Fibroblast of lung (primary cell): ENCODE data around the gene RPS15.

Experiments
- EZH2 ChIP-seq: IDR thresholded peaks from 2 replicates; pipeline ENCODE4 v1.5.1; 2012; ENCODE audit warnings: low read length, control low read depth, mild to moderate bottlenecking; ENCODE audit errors: missing control alignments
- TF ChIP-seq, protein P1 (sequence below), 2 donors: IDR thresholded peaks in 1 of 2; conservative IDR thresholded peaks in 1 of 2; 1 replicate in 1 of 2; 2 replicates in 1 of 2; pipeline ENCODE4 v1.5.1; 2011 to 2012; ENCODE audit warnings: low read length in 2 of 2, control low read depth in 1 of 2, inconsistent platforms in 1 of 2, low read depth in 1 of 2, mild to moderate bottlenecking in 1 of 2

DNA sequence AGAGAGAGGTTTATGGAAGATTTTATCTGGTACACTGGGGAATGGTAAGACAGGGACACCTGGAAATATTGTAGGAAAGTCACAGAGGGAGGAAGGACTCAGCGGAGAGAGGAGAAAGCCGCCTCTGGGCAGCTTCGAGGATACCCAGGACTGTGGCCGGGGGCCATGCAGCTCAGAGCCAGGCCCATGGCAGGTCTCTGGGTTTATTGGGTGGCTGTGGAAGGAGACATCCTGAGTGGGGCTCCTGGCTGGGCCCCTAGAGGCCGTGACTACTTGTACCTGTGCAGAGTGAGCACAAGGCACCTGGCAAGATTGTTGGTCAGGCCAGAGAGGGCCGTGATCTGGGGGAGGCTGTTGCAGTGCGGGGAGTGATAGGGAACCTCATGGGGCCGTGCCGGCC, 27.4 kb upstream of the RPS15 start:
- TF ChIP-seq, protein P1, sequence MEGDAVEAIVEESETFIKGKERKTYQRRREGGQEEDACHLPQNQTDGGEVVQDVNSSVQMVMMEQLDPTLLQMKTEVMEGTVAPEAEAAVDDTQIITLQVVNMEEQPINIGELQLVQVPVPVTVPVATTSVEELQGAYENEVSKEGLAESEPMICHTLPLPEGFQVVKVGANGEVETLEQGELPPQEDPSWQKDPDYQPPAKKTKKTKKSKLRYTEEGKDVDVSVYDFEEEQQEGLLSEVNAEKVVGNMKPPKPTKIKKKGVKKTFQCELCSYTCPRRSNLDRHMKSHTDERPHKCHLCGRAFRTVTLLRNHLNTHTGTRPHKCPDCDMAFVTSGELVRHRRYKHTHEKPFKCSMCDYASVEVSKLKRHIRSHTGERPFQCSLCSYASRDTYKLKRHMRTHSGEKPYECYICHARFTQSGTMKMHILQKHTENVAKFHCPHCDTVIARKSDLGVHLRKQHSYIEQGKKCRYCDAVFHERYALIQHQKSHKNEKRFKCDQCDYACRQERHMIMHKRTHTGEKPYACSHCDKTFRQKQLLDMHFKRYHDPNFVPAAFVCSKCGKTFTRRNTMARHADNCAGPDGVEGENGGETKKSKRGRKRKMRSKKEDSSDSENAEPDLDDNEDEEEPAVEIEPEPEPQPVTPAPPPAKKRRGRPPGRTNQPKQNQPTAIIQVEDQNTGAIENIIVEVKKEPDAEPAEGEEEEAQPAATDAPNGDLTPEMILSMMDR (conservative IDR thresholded peaks at IDR 0.05 in 1 of 2, IDR thresholded peaks at IDR 0.05 in 1 of 2; ENCODE audit: low read depth in 1 of 2, low read length in 2 of 2): no peak
- no peak for TF ChIP-seq EZH2
